HG03196 (cell line): ENCODE measurements around the gene PSMA7.

Experiments used
- ATAC-seq: cut with Tn5 transposase; IDR thresholded peaks from one replicate; pipeline ENCODE4 v1.9.1; 2021; ENCODE audit not compliant: unreplicated experiment

The PSMA7 gene

GRCh38 chr20:62172666-62173065 is 29.5 kb upstream of the PSMA7 start:
- ATAC-seq, result no peak

GRCh38 chr20:62171245-62171644 is 28.1 kb upstream of the PSMA7 start:
- ATAC-seq, result no peak

GRCh38 chr20:62170536-62170935 is 27.3 kb upstream of the PSMA7 start:
- no peak for ATAC-seq

- ATAC-seq, result no peak
Observed at GRCh38 chr20:62168890-62169435, 25.8 kb upstream of the PSMA7 start.

- ATAC-seq, result no peak
Observed at GRCh38 chr20:62168061-62168460, 24.9 kb upstream of the PSMA7 start.

- ATAC-seq, result no peak
Observed at GRCh38 chr20:62167474-62167873, 24.3 kb upstream of the PSMA7 start.

GRCh38 chr20:62165762-62166399 is 22.7 kb upstream of the PSMA7 start:
- no peak for ATAC-seq

GRCh38 chr20:62164879-62165761 is 21.9 kb upstream of the PSMA7 start:
- ATAC-seq, result no peak

- no peak for ATAC-seq
Observed at GRCh38 chr20:62163986-62164762, 21.0 kb upstream of the PSMA7 start.

- ATAC-seq, result no peak
Observed at GRCh38 chr20:62163485-62163865, 20.3 kb upstream of the PSMA7 start.

GRCh38 chr20:62162765-62163484 is 19.7 kb upstream of the PSMA7 start:
- ATAC-seq, result no peak

- no peak for ATAC-seq
Observed at GRCh38 chr20:62161347-62161746, 18.2 kb upstream of the PSMA7 start.

- ATAC-seq, result no peak
Observed at GRCh38 chr20:62160876-62161275, 17.7 kb upstream of the PSMA7 start.

GRCh38 chr20:62160253-62160652 is 17.1 kb upstream of the PSMA7 start:
- ATAC-seq, result no peak

GRCh38 chr20:62159839-62160238 is 16.6 kb upstream of the PSMA7 start:
- no peak for ATAC-seq

GRCh38 chr20:62159052-62159451 is 15.9 kb upstream of the PSMA7 start:
- no peak for ATAC-seq

GRCh38 chr20:62158541-62158940 is 15.3 kb upstream of the PSMA7 start:
- ATAC-seq, result no peak

- no peak for ATAC-seq
Observed at GRCh38 chr20:62158088-62158400, 14.8 kb upstream of the PSMA7 start.

GRCh38 chr20:62157387-62158087 is 14.3 kb upstream of the PSMA7 start:
- no peak for ATAC-seq
